Coronary artery (tissue), 2 donors: ENCODE measurements around the gene MEF2C.

ENCODE experiments used
- DNase-seq: peaks from one replicate; pipeline ENCODE4 v3.0.0-alpha.2; 2017; ENCODE audit warnings: low spot score
- H3K27ac ChIP-seq, 2 donors: fragments of 200-600 bp; sonication (generic); one replicate each; pipeline ENCODE4 v1.5.1; 2016 to 2019
- H3K4me3 ChIP-seq: fragments of 200-600 bp; sonication (generic); 2 replicates; pipeline ENCODE4 v1.5.1; 2016; ENCODE audit warnings: mild to moderate bottlenecking, moderate library complexity
- CTCF ChIP-seq: fragments of 200-600 bp; sonication (generic); IDR thresholded peaks from one replicate; pipeline ENCODE4 v1.5.1; 2019; ENCODE audit warnings: antibody characterized with exemption

The MEF2C gene

GRCh38 chr5:88674356-88675167 lies 208.4 kb downstream of the MEF2C start:
- no peak for DNase-seq
- peak overlapping the region in 1 of 2 donors; percentile 43 for H3K27ac ChIP-seq
- TF ChIP-seq CTCF, result no peak
- H3K4me3 ChIP-seq, result peak overlapping the region; percentile 71

GRCh38 chr5:88673253-88674105 lies 209.5 kb downstream of the MEF2C start:
- DNase-seq, result no peak
- no peak for TF ChIP-seq CTCF
- Histone ChIP-seq H3K4me3 (peak overlapping the region; percentile 49), H3K27ac (no peak overlapping the region)

- Histone ChIP-seq H3K4me3 (peak overlapping the region; percentile 49), H3K27ac (no peak overlapping the region)
- no peak for DNase-seq
- TF ChIP-seq CTCF, result no peak
Measured at GRCh38 chr5:88672644-88673252, 210.2 kb downstream of the MEF2C start.

- peak overlapping the region; percentile 49 for H3K4me3 ChIP-seq
- H3K27ac ChIP-seq, result no peak overlapping the region
- TF ChIP-seq CTCF, result no peak
- DNase-seq, result no peak
Measured at GRCh38 chr5:88671505-88672499, 211.2 kb downstream of the MEF2C start.

- no peak for DNase-seq
- Histone ChIP-seq H3K4me3 (no peak overlapping the region), H3K27ac (no peak overlapping the region)
- TF ChIP-seq CTCF, result no peak
Measured at GRCh38 chr5:88671106-88671504, 211.9 kb downstream of the MEF2C start.

- no peak overlapping the region for H3K4me3 ChIP-seq
- no peak for TF ChIP-seq CTCF
- H3K27ac ChIP-seq, result no peak overlapping the region
- DNase-seq, result no peak
Measured at GRCh38 chr5:88670461-88670860, 212.5 kb downstream of the MEF2C start.
